Fibroblast of skin of scalp (primary cell): ENCODE data around the gene FBXW5.

Experiments used
- DNase-seq: peaks from one replicate; pipeline ENCODE4 v3.0.0-alpha.2; 2013

FBXW5 gene

DNA sequence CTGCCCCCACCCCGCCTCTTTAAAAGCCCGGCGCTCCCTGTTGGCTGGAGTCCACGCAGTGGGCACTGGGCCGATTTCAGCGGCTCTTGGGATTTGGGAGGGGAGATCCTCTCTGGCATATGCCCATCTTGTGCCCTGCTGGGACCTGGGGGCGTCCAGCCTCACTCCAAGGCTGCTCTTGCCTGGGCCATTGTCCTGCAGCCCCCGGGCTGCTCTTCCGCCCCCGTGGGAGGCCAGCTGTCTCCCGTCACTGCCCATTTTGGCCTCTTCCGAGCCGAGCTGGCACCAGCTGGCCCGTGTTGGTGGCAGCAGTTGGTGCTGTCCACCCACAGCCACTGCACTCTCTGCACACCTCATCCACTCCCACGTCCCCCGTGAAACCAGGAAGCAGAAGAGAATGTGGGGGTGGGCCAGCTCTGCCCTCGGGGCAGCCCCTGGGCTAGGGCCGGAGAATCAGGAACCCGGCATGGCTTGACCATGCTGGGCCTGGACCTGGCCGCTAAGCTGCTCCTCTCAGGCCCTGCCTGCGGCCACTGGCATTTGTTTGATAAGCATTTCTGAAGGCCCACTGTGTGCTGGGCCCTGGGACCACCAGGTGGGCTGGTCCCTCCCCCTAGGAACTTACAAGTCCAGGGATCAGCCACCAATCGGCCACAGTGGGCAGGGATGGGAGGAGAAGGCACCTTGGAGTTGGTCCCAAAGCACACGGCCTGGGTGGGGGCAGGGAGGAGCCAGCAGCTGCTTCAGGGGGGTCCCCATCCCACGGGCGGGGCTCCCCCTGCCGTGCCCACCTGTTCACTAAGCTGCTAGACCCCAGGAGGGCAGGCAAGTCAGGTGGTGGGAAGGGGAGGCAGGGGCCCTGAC lies 2.7 kb upstream of the FBXW5 start:
- no peak for DNase-seq

DNA sequence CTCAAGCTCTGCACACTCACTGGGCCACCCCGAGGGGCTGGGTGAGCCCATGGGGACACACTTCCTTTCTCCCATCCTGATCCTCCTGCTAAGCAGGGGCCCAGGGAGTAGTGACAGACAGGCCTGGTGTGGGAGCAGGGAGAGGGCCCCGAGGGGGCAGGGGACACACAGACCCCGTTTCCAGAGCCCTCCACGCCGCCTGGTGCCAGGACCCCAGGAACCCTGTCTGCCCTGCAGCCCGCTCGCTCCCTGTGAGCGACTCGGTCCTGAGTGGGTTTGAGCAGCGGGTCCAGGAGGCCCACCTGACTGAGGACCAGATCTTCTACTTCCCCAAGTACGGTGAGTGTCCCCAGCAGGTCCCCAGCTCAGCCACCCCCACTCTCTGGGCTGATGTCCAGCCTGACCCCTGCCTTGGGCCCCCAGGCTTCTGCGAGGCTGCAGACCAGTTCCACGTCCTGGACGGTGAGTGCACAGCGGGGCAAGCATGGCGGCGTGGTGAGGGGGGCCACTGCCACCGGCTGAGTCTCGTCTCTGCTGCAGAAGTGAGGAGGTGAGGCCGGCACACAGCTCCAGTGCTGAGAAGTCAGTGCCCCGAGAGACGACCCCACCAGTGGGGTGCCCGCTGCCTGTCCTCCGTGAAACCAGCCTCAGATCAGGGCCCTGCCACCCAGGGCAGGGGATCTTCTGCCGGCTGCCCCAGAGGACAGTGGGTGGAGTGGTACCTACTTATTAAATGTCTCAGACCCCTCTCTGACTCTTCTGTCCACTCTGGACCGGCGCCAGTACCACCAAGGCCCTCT lies 1.9 kb upstream of the FBXW5 start:
- DNase-seq: no peak

DNA sequence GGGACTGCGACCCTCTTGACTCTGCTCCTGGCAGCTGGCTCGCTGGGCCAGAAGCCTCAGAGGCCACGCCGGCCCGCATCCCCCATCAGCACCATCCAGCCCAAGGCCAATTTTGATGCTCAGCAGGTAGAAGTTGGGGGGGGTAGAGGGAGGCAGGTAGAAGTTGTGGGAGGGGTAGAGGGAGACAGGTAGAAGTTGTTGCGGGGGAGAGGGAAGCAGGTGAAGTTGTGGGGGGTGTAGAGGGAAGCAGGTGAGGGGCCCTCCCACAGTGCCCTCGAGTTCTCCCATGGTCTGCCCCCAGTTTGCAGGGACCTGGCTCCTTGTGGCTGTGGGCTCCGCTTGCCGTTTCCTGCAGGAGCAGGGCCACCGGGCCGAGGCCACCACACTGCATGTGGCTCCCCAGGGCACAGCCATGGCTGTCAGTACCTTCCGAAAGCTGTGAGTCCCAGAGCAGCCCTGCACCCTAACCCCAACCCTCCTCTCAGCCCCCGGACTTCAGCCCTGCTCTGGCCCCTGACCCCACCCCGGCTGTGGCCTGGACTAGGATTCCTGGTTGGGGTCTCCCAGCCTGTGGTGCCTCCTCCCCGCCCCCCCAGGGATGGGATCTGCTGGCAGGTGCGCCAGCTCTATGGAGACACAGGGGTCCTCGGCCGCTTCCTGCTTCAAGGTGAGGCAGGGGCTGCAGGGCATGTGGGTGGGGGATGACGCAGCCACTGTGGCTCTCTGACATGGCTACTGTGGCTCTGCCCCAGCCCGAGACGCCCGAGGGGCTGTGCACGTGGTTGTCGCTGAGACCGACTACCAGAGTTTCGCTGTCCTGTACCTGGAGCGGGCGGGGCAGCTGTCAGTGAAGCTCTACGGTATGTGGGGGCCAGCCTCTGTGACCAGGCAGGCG lies 1.0 kb upstream of the FBXW5 start:
- no peak for DNase-seq

DNA sequence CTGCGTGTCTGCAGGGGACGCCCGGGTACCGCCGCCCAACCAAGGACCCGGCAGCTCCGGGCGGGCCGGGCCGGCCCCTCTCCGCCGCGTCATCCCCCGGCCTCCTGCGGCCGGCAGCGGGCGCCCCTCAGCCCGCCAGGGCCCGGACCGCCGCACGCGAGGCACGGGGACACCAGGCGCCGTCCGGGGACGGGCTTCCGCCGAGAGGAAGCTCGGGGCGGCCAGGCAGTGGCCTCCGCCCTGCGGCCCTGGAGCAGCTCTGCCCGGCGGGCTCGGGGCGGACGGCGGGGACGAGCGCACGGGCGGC lies 373 bp downstream of the FBXW5 start:
- DNase-seq: peak; percentile 69

DNA sequence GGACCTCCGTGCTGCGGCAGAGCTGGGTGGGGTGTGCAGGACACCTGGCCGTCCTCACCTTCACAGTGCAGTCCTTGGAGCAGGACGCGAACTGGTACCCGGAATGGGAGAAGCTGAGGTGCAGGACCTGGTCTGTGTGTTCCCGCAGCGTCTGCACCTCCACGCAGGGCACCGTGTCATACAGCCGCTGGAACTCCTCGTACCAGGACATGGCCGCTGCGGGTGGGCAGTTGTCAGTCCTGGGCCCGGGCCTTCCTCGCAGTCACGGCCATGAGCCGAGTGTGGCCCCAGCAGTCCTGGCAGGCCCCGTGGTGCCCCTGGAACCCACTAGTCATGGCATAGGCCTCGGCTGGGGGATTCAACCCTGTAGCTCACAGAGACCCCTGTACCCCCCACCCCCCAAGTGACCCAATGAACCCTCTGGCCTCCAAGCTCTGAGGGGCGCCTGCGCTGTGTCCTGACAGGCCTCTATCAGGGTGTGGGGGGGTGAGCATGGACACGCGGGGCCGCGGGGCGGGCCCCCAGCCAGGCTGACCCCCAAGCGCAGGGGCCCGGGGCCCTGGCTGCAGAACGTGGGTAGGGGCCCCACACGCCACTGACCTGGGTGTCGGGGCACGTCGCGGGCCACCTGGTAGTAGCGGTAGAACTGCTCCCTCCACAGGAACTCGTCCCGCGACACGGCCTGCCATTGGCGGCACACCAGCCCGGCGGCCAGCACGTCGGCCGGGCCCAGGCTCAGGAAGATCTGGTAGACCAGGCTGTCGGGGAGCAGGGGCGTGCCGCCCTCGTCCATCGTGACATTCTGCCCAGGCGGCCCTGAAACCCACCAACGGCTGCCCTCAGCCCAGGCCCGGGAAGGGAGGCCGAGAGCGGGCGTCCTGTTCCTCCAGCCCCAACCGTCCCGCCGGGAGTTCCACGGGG lies 987 bp downstream of the FBXW5 start:
- no peak for DNase-seq

DNA sequence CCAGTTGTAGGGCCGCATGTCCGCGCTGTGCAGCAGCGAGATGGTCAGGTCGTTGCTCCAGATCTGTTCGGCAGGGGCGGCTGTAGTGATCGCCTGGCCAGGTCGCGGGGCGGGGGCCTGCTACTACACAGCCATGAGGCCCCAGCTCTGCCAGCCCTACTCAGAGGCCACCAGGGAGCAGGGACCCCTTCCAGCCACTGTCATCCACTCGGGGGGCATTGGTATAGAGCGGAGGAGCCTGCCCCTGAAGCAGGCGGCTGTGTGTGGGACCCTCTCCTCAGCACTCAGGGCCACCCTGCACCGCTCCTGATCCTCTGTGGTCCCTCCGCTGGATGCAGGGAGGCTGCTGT lies 1.7 kb downstream of the FBXW5 start:
- no peak for DNase-seq

DNA sequence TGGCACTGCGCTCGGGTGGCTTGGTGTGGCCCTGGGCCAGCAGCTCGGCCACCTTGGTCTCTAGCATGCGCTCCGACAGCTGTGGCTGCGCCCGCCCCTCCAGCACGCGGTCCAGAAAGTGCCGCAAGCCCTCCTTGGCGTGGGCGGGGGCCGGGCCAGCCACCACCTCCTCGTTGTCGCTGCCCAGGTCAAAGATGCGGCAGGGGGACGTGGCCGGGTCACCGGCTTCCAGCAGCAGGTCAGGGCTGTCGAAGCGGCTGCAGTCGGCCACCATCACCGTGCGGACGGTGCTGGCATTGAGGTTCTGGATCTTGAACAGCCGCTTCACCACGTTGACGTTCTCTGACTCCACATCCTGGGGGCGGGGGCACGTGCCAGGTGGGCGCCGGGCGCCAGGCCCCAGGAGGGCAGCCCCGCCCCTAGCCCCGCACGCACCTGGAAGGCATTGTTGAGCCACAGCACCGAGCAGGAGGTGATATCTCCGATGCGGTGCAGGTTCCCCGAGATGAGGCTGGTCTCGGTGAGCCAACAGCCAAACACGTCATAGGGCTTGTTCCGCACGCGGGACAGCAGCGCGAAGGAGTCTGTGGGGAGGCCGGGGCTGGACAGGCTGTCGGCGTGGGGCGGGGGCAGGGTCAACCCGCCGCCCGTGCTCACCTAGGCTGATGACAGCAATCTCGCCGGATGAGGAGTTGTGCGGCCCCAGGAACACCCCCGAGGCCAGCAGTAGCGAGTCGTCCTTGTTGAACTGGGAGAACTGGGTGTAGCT lies 2.2 kb downstream of the FBXW5 start:
- DNase-seq: no peak

DNA sequence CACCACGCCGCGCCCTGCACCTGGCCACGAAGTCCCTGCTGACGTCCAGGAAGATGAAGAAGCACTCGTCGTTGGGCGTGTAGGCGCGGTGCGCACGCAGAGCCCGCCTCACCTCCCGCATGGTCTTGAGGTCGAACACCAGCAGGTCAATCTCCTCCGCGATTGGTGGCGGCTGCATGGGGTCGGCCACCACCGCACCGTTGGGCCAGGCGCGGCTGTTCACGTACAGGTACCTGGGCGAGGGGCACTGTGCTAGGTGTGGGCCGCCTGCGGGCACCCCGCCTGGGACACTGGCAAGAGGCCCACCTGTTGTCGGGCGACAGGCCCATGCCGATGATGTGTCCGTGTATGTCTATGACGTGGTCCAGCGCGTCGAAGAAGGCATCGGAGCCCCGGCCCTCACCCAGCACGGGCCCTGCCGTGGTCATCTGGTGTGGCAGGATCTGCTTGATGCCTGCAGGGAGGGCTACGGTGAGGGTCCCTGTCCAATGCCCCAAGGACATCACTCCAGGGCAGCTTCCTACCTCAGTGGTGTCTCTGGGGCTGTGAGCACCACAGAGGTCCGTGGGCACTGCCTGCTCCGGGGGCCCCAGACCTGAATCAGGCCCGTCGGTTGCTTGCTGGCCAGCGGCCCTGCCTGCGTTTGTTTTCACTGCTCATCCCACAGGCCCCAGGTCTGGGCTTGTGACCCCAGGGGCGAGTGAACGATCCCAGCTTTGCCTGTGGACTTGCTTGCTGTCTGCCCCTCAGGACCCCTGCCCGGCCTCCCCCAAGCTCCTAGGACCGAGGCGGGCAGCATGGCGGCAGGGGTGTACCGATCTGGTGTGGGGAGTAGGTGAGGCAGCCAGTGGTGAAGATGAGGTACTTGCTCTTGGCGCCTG lies 3.1 kb downstream of the FBXW5 start:
- no peak for DNase-seq

DNA sequence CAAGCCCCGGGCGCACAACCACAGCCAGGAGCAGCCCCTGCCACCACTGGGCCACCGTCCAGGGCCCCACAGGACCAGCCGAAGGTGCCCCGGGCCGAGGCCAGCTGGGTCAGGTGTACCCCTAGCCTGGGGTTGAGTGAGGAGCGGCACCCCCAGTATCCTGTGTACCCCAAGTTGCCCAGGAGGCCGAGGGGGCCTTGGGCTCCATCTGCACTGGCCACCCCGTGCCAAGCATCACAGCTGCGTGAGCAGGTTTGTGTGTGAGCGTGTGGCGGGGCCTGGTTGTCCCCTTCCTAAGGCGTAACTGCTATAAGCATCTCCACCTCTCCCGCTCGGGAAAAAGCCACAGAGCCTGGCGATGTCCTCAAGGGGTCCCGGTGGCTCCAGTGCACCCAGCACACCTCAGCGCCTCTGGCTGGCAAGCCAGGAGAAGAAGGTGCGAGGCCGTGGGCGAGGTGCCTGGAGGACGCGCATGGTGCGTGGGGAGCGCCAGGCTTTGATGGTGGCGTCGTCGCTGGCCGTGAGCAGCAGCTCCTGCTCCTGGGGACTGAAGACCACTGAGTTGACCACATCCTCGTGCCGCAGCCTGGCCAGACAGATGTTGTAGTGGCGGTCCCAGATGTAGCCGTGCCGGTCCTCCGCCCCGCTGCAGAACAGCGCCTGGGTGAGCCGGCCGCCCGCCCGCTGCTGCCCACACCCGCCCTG lies 3.9 kb downstream of the FBXW5 start:
- DNase-seq: no peak

DNA sequence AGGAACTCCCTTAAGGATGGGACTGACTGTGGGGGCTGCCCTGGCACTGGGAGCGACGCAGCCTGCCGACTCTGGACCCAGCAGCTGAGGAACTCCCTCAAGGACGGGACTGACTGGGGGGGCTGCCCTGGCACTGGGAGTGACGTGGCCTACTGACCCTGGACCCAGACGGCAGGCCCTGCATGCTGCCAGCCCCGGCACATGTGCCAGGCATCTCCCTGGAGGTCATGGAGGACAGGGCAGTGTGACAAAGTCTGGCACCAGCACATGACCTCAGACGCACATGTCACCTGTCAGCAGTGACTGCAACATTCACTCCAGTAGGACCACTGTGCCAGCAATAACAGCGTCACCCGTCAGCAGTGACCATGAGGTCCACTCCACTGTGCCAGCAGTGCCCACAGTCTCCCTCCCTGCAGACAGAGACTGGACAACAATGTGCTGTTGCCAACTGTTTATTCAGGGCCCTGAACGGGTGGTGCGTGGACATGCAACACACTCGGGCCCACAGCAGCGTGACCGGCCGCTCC lies 4.5 kb downstream of the FBXW5 start:
- no peak for DNase-seq

DNA sequence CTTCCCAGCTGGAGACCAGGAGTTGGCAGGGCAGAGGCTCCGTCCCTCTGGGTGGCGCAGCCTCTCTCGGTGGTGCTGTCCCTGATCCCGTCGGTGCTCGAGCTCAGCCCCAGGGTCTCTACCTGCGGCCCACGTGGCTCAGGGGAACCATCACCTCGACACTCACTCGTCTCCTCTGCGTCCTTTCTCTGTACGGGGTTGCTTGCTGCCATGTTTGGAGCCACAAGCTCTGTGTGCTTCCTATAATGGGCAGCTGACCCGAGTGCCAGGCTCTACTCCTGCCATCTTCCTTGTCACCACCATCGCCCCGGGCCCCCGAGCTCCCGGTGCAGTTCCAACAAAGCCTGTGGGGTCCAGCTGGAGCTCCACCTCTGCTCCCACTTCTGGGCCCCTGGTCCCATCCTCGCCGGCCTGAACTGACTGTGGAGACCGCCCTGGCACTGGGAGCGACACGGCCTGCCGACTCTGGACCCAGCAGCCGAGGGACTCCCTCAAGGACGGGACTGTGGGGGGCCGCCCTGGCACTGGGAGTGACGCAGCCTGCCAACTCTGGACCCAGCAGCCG lies 5.0 kb downstream of the FBXW5 start:
- no peak for DNase-seq

DNA sequence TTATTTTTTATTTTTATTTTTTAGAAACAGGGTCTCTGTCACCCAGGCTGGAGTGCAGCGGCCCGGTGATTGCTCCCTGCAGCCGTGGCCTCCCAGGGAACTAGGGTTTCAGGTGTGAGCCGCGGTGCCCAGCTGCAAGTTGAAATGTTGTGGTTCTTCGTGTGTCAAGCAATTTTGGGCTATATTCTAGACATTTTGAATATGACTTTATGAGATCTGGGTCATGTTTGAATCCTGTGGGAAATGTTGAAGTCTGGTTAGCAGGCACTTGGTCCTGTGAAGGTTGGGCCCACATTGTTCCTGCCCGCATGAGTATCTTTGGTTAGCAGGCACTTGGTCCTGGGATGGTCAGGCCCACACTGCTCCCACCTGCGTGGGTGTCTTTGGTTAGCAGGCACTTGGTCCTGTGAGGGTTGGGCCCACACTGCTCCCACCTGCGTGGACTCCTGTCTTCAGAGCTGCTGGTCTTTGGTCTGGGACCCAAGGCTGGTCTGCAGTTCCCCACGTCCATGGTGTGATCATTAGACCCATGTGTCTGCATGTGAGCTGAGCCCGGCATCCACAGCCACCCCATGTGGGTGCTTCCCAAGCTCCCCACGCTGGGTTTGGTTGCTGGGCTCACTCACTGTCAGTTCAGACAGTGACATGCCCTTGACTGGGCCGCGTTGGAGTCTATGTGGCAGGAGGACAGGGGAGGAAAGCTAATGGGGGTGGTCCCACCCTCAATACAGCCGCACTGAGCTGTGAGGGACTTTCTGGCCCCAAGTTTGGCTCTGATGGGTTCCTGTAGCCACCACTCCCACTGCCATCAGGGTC lies 7.1 kb downstream of the FBXW5 start:
- no peak for DNase-seq

DNA sequence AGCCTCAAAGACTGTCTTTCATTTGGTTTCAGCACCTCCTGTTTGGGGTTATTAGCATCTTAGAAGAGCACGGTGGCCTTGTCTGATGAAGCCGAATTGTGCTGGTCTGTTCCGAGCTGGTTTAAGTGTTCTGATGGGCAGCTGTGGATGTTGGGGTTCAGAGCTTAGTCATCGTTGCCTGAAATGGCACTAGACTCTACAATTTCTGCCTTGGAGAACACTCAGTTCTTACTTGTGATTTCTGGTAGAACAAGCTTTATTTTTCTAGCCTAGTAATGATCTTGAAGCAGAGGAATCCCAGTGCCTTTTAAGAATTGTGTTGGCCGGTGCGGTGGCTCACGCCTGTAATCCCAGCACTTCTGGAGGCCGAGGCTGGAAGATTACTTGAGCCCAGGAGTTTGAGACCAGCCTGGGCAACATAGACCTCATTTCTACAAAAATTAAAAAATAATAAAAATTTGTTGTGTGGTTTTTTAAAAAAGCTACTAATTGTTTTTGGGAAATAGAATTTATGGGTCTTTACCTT lies 7.8 kb downstream of the FBXW5 start:
- no peak for DNase-seq

DNA sequence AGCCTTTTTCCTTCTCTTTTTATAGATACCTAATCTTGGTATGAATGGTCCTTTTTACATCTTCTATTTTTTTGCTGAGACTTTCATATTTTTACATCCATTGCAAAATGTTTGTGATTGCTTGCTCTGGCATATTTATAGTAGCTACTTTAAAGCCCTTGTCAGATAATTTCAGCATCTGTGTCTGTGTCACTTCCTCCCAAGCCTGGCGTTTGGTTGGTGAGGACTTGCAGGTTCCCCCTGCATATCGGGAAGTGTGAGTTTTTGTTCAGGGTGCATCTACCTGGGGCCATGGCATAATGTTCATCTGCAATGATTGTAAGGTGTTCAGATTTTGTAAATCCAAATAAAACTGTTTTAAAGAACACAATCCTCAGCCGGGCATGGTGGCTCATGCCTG lies 8.9 kb downstream of the FBXW5 start:
- DNase-seq: no peak

DNA sequence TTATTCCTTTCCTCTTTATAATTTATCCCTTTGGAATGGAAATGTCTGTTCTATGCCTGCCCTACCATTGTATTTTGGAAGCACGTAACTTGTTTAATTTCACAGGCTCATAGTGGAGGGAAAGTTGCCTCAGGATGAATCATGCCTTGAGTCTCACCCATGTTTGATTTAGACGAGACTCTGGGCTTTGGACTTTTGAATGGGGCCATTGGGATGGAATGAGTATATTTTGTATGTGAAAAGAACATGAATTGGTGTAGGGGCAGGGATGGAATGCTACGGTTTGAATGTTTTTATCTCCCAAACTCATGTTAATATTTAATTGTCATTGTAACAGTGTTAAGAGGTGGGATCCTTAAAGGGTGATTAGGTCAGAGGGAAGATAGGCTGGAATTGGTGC lies 10.3 kb downstream of the FBXW5 start:
- no peak for DNase-seq

DNA sequence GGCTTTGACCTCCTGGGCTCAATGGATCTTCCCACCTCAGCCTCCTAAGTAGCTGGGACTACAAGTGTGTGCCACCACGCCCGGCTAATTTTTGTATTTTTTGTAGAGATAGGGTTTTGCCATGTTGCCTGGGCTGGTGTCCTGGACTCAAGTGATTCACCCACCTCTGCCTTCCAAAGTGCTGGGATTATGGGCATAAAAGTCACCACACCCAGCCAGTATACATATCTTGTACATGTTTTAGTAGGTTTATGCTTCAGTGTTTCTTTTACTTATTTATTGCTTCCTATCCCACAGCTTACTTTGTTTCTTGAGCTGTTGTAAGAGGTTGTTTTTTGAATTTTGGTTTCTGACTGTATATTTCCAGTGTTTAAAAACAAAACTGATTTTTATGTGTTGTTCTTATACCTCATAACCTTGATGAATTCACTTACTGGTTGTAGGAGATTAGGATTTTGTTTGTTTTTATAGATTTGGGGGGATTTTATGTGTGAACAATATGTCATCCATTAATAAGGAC lies 12.9 kb downstream of the FBXW5 start:
- DNase-seq: no peak

DNA sequence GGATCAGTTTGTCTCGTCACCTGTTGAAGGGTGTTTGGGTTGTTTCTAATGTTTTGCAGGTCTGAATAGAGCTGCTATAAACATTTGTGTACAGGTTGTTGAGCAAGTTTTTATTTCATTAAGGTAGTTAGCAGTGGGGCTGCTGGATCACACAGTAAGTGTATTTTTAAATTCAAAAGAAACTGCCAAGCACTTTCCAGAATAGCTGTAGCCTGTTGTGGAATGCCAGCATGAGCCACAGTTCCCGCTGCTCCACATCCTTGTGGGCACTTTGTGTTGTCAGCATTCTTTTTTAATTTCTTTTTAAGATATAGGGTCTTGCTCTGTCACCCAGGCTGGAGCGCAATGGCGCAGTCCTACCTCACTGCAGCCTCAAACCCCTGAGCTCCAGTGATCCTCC lies 14.5 kb downstream of the FBXW5 start:
- no peak for DNase-seq

DNA sequence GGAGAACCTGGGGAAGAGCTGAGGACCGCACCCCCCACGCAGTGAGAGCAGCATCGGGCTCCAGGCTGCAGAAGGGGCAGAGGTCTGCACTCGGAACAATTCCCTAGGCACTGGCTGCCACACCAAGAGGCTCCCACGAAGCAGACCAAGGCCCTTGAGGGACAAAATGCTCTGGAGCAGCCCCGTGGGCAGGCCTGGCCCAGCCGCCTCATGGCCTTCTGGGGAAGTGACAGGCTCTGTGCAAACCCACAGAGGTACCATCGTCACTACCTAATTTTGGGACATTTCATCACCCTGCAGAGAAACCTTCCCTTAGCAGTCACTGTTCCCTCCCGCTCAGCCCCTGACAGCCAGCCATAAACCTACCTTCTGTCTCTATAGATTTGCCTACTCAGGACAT lies 15.9 kb downstream of the FBXW5 start:
- no peak for DNase-seq
